Caco-2 (cell line): ENCODE data around the gene PLCB4. TPM values are rescaled to one million over a fixed set of nuclear protein-coding genes. Genes with fewer than 3 reads are reported as not detected.

Experiments used
- BruUV-seq: library from RNA; stranded (reverse); fragments of 400-500 nt; replicated peaks from 2 replicates; lab custom pipeline; 2021; lab: Mats Ljungman, UMichigan
- CTCF ChIA-PET: fragments of 300-600 bp; sonication (Branson Sonifier 250); formaldehyde crosslinking; loops from one replicate; lab custom pipeline; 2022; ENCODE audit warnings: antibody characterized with exemption; lab: Charles Lee
- POLR2A ChIA-PET: fragments of 300-600 bp; sonication (Branson Sonifier 250); formaldehyde crosslinking; loops from one replicate; lab custom pipeline; 2022; ENCODE audit warnings: antibody characterized with exemption; lab: Charles Lee
- DNase-seq, 2 experiments: peaks; one replicate each; pipeline versions ENCODE4 v3.0.0 to v3.0.0-alpha.2; 2020 to 2022
- H3K27me3 ChIP-seq: replicated peaks from 2 replicates; pipeline ENCODE4 v1.6.0; 2011; ENCODE audit warnings: low read length; ENCODE audit not compliant: control insufficient read depth, insufficient read depth
- H3K36me3 ChIP-seq: 2 replicates; pipeline ENCODE4 v1.5.1; 2011; ENCODE audit warnings: low read length; ENCODE audit not compliant: control insufficient read depth, insufficient read depth
- H3K4me1 ChIP-seq: fragments of 250-450 bp; sonication (Bioruptor Pico); 2 replicates; pipeline ENCODE4 v1.5.1; 2020; ENCODE audit warnings: mild to moderate bottlenecking
- H3K4me3 ChIP-seq: 2 replicates; pipeline ENCODE4 v1.5.1; 2011; ENCODE audit warnings: low read depth, mild to moderate bottlenecking, control low read depth, low read length
- H3K9me3 ChIP-seq: fragments of 250-450 bp; sonication (Bioruptor Pico); 2 replicates; pipeline ENCODE4 v1.5.1; 2020; ENCODE audit warnings: mild to moderate bottlenecking, moderate library complexity
- H3K27ac Mint-ChIP-seq: one replicate; pipeline ENCODE4 v1.8.0; 2022; ENCODE audit warnings: mixed read lengths; ENCODE audit not compliant: unreplicated experiment
- H3K27me3 Mint-ChIP-seq: one replicate; pipeline ENCODE4 v1.8.0; 2022; ENCODE audit warnings: mixed read lengths; ENCODE audit not compliant: insufficient read depth, unreplicated experiment
- H3K36me3 Mint-ChIP-seq: one replicate; pipeline ENCODE4 v1.8.0; 2022; ENCODE audit warnings: mild to moderate bottlenecking, mixed read lengths; ENCODE audit not compliant: insufficient read depth, unreplicated experiment
- H3K4me1 Mint-ChIP-seq: one replicate; pipeline ENCODE4 v1.8.0; 2022; ENCODE audit warnings: low read depth, mixed read lengths; ENCODE audit not compliant: unreplicated experiment
- H3K4me3 Mint-ChIP-seq: one replicate; pipeline ENCODE4 v1.8.0; 2022; ENCODE audit warnings: mild to moderate bottlenecking, moderate library complexity, mixed read lengths; ENCODE audit not compliant: unreplicated experiment
- H3K9me3 Mint-ChIP-seq: one replicate; pipeline ENCODE4 v1.8.0; 2022; ENCODE audit warnings: mixed read lengths; ENCODE audit not compliant: unreplicated experiment
- CTCF ChIP-seq, 2 experiments: fragments of 200-600 bp in 1 of 2; IDR thresholded peaks; 1 replicate in 1 of 2; 2 replicates in 1 of 2; pipeline versions ENCODE4 v1.5.1 to v1.8.0; 2011 to 2022; ENCODE audit warnings: antibody characterized with exemption in 1 of 2, control low read depth in 1 of 2, inconsistent platforms in 1 of 2, low read depth in 1 of 2, low read length in 1 of 2, mild to moderate bottlenecking in 1 of 2, moderate library complexity in 1 of 2; ENCODE audit not compliant: insufficient read depth in 1 of 2, severe bottlenecking in 1 of 2, unreplicated experiment in 1 of 2
- intact Hi-C: fragments of 100-400 bp; cut with micrococcal nuclease; formaldehyde crosslinking; loops from one replicate; pipeline ENCODE4 v1.10.0; 2022; ENCODE audit not compliant: unreplicated experiment
- total RNA-seq: library from RNA; stranded (reverse); gene quantifications from 2 replicates; pipeline ENCODE4 v1.2.3, GENCODE V29; 2022

The PLCB4 gene
- total RNA-seq, 1 experiment from 2014 or later, result 3.0 TPM

- no peak for DNase-seq
- peaks cover 9% of the 10 kb centered on the region for H3K27me3 Mint-ChIP-seq
- no TSS peak for BruUV-seq
- CTCF ChIA-PET, result no interaction called here
- Histone ChIP-seq H3K4me3 (no peak overlapping the region), H3K27me3 (no peaks in the 10 kb centered on the region; the same call in 1 of the 2 replicates), H3K36me3 (no peaks in the 10 kb centered on the region), H3K4me1 (no peaks in the 10 kb centered on the region), H3K9me3 (no peaks in the 10 kb centered on the region)
- no peaks in the 10 kb centered on the region for H3K9me3 Mint-ChIP-seq
- TF ChIP-seq CTCF (IDR thresholded peaks at IDR 0.05; ENCODE audit: insufficient read depth in 1 of 2, low read depth in 1 of 2, low read length in 1 of 2, severe bottlenecking in 1 of 2, unreplicated experiment in 1 of 2), result no peak
- H3K4me3 Mint-ChIP-seq, result no peak overlapping the region
- no peak overlapping the region for H3K27ac Mint-ChIP-seq
- POLR2A ChIA-PET, result no interaction called here
- intact Hi-C loops, result no loop called here
- no peaks in the 10 kb centered on the region for H3K4me1 Mint-ChIP-seq
- no peaks in the 10 kb centered on the region for H3K36me3 Mint-ChIP-seq
These were observed 117.5 kb downstream of the PLCB4 start for GRCh38 chr20:9186396-9186795.

- no peaks in the 10 kb centered on the region for H3K9me3 ChIP-seq
- CTCF ChIA-PET, result no interaction called here
- DNase-seq, result no peak
- Mint-ChIP-seq H3K4me1 (no peaks in the 10 kb centered on the region), H3K4me3 (no peak overlapping the region), H3K27ac (no peak overlapping the region), H3K27me3 (no peaks in the 10 kb centered on the region), H3K9me3 (no peaks in the 10 kb centered on the region), H3K36me3 (no peaks in the 10 kb centered on the region)
- H3K4me1 ChIP-seq, result no peaks in the 10 kb centered on the region; the same call in 1 of the 2 replicates
- BruUV-seq, result no TSS peak
- H3K36me3 ChIP-seq, result no peaks in the 10 kb centered on the region
- POLR2A ChIA-PET, result no interaction called here
- no peaks in the 10 kb centered on the region for H3K27me3 ChIP-seq
- H3K4me3 ChIP-seq, result no peak overlapping the region
- intact Hi-C loops, result no loop called here
- no peak for TF ChIP-seq CTCF (IDR thresholded peaks at IDR 0.05; ENCODE audit: insufficient read depth in 1 of 2, low read depth in 1 of 2, low read length in 1 of 2, severe bottlenecking in 1 of 2, unreplicated experiment in 1 of 2)
These were observed 126.1 kb downstream of the PLCB4 start for GRCh38 chr20:9195031-9195430.

DNA sequence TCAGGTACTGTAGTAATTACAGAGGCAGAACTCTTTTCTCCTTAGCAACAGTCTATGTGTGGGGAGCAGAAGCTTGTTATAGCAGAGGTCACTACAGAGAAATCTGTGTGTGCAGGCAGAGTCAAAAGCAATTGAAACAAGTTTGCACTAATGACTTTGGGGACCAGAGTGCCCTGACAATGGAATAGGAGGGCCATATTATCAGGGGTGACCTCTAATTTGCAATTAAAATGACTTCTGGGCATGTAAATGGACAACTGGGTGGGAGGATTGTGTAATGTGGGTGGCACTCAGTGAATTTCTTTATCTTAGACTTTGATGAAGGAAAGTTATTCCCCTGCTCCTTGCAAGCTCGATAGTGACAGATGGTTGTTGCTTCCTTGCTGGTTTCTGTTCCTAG, 127.2 kb downstream of the PLCB4 start:
- no peak for DNase-seq

More for the DNA sequence above, 127.2 kb downstream of the PLCB4 start:
- intact Hi-C loops, result no loop called here
- H3K36me3 ChIP-seq, result no peaks in the 10 kb centered on the region
- peaks cover 3% of the 10 kb centered on the region for H3K27me3 Mint-ChIP-seq
- no peaks in the 10 kb centered on the region; the same call in 1 of the 2 replicates for H3K4me1 ChIP-seq
- no peak for TF ChIP-seq CTCF (IDR thresholded peaks at IDR 0.05; ENCODE audit: insufficient read depth in 1 of 2, low read depth in 1 of 2, low read length in 1 of 2, severe bottlenecking in 1 of 2, unreplicated experiment in 1 of 2)
- ChIA-PET POLR2A (no interaction called here), CTCF (no interaction called here)
- H3K4me3 Mint-ChIP-seq, result no peak overlapping the region
- no peaks in the 10 kb centered on the region for H3K4me1 Mint-ChIP-seq
- no peaks in the 10 kb centered on the region for H3K36me3 Mint-ChIP-seq
- H3K9me3 Mint-ChIP-seq, result no peaks in the 10 kb centered on the region
- no peak overlapping the region for H3K4me3 ChIP-seq
- no TSS peak for BruUV-seq
- no peak overlapping the region for H3K27ac Mint-ChIP-seq
- H3K27me3 ChIP-seq, result no peaks in the 10 kb centered on the region
- H3K9me3 ChIP-seq, result no peaks in the 10 kb centered on the region
